Choroid plexus epithelial cell (primary cell): ENCODE data around the gene FSTL4.

Experiments
- DNase-seq: peaks from one replicate; pipeline ENCODE4 v3.0.0-alpha.2; 2010; ENCODE audit warnings: low read depth
- H3K4me3 ChIP-seq: 2 replicates; pipeline ENCODE4 v1.5.1; 2011; ENCODE audit warnings: low read depth, mild to moderate bottlenecking, control low read depth, low read length, moderate library complexity
- CTCF ChIP-seq: conservative IDR thresholded peaks from 2 replicates; pipeline ENCODE4 v1.5.1; 2011; ENCODE audit warnings: low read depth, mild to moderate bottlenecking, control low read depth, inconsistent platforms, low read length, moderate library complexity

The FSTL4 gene

GRCh38 chr5:133250527-133250926, 361.8 kb downstream of the FSTL4 start:
- no peak for TF ChIP-seq CTCF
- no peak for DNase-seq
- H3K4me3 ChIP-seq, result no peak overlapping the region

DNA sequence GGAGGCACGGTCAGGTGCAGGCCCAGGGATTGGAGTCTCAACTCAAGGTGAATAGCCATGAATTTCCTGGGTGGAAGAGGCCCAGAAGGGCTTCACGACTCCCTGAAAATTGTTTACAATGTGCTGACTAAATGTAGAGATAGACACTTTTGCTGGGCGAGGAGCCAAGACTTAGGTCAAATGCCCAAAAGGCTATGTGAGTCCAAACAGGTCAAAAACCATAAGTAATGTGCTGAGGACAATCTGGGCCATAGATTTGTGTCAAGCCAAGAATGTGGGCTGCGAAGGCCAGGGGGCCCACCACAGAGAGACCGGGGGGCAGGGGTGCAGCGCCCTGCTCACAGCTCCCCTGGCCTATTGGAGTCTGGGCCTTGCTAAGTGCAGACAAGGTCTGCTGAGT, 362.7 kb downstream of the FSTL4 start:
- H3K4me3 ChIP-seq, result no peak overlapping the region
- peak; percentile 44 for DNase-seq
- TF ChIP-seq CTCF, result no peak

GRCh38 chr5:133247881-133248624, 364.3 kb downstream of the FSTL4 start:
- TF ChIP-seq CTCF, result peak; percentile 68
- no peak overlapping the region for H3K4me3 ChIP-seq
- peak; percentile 69 for DNase-seq

DNA sequence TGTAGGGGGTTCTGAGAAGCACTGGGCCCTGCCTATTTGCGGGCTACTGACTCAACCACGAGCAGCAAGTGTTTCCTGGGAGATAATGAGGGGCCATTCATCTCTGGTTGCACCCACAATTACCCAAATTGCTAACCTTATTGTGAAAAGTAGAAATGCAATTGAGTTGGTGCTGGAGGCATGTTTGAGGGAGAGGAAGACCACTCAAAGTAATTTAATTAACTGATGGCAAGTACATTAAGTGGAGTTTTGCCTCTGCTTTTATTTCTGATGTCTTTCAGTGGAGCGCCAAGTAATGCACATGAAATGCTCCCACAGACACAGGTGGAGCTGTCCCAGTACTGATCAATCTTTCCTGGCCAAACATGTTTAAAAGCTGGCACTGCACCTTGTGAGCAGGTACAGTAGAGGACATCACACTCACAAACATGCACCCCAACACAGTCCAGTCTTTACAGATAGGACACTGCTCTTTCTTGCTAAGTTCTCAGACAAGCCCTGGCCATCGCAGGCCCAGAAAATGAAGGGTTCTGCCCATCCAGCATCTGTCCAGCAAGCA, 365.1 kb downstream of the FSTL4 start:
- H3K4me3 ChIP-seq, result no peak overlapping the region
- no peak for DNase-seq
- TF ChIP-seq CTCF, result no peak

- TF ChIP-seq CTCF, result no peak
- H3K4me3 ChIP-seq, result no peak overlapping the region
- no peak for DNase-seq
Measured at GRCh38 chr5:133246376-133247150, 365.8 kb downstream of the FSTL4 start.

DNA sequence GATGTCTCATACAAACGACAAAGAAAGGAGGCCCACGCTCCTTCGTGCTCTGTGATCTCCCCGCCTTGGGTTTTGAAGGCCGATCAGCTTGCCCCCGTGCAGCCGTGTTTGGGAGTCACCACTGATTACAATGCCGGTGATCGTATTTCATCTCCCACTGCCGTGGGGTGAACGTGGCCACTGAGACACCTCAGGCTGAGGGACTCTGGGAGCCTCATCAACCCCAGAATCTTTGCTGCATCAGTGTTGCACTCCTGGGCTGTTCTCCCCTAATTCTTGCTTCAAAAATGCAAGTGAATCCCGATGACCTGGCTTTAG, 366.3 kb downstream of the FSTL4 start:
- no peak for DNase-seq
- H3K4me3 ChIP-seq, result no peak overlapping the region
- TF ChIP-seq CTCF, result no peak
